Sciatic nerve (tissue), 2 donors: ENCODE measurements around the gene STAT1. TPM values are rescaled to one million over a fixed set of nuclear protein-coding genes. Genes with fewer than 3 reads are reported as not detected.
A peak's percentile ranks its signal among the peaks of the same experiment; 100 is the strongest.
"Not testable (repeated sequence)": the region's sequence is repeated elsewhere in the genome, so short reads cannot be mapped to it uniquely, and the experiment has no call there.

Source experiments
- ATAC-seq: fragments of 200-7000 bp; cut with Tn5 transposase; one replicate; pipeline ENCODE4 v1.9.1; 2020; ENCODE audit warnings: mild to moderate bottlenecking, moderate library complexity
- DNase-seq: peaks from one replicate; pipeline ENCODE4 v3.0.0-alpha.2; 2020; ENCODE audit warnings: low spot score
- intact Hi-C: fragments of 100-400 bp; cut with DNase I; formaldehyde crosslinking; loops from one replicate; pipeline ENCODE4 v1.14.2; 2022
- total RNA-seq: library from RNA; stranded (reverse); fragmentation: NEBNext Ultra II Directional; extraction: Animal tissue kit (Norgen Biotek cat#: 25700); gene quantifications from one replicate; pipeline ENCODE4 v1.2.1, GENCODE V29; 2021
- donor health status: DM: no; HTN: no; CAD: no.
- donor health status: DM: no; HTN: no; CAD: no.

STAT1 gene
- total RNA-seq, 1 donor from 2014 or later = 54.5 TPM

GRCh38 chr2:190972213-190972612 lies 41.8 kb downstream of the STAT1 start:
- DNase-seq (no peak), ATAC-seq (peak; percentile 33)
- intact Hi-C loops = no loop called here

GRCh38 chr2:190970873-190971506 lies 43.0 kb downstream of the STAT1 start:
- DNase-seq (no peak), ATAC-seq (peak; percentile 27)
- intact Hi-C loops = no loop called here

GRCh38 chr2:190970160-190970559 lies 43.8 kb downstream of the STAT1 start:
- ATAC-seq (no peak), DNase-seq (no peak)
- intact Hi-C loops = no loop called here

GRCh38 chr2:190968522-190968921 lies 45.4 kb downstream of the STAT1 start:
- no peak for ATAC-seq
- intact Hi-C loops = no loop called here
- no peak for DNase-seq

- intact Hi-C loops = no loop called here
- DNase-seq (no peak), ATAC-seq (no peak)
Observed at GRCh38 chr2:190965580-190966222, 48.3 kb downstream of the STAT1 start.

- intact Hi-C loops = no loop called here
- no peak for ATAC-seq
- no peak for DNase-seq
Observed at GRCh38 chr2:190964170-190964795, 49.7 kb downstream of the STAT1 start.

- intact Hi-C loops = no loop called here
- ATAC-seq (no peak), DNase-seq (no peak)
Observed at GRCh38 chr2:190963088-190963487, 50.9 kb downstream of the STAT1 start.

GRCh38 chr2:190961918-190962487 lies 52.0 kb downstream of the STAT1 start:
- intact Hi-C loops = no loop called here
- ATAC-seq (peak; percentile 53), DNase-seq (no peak)

- intact Hi-C loops, DNase-seq, ATAC-seq: not testable (repeated sequence)
Observed at GRCh38 chr2:190961117-190961516, 52.9 kb downstream of the STAT1 start.

- ATAC-seq = no peak
- intact Hi-C loops = no loop called here
Observed at GRCh38 chr2:190959911-190960788, 53.8 kb downstream of the STAT1 start.

GRCh38 chr2:190953257-190953656 lies 60.7 kb downstream of the STAT1 start:
- DNase-seq = no peak
- no peak for ATAC-seq
- intact Hi-C loops = no loop called here

More at GRCh38 chr2:190959911-190960788, 53.8 kb downstream of the STAT1 start:
- DNase-seq = no peak

- intact Hi-C loops = no loop called here
- ATAC-seq = no peak
Observed at GRCh38 chr2:190950566-190950991, 63.4 kb downstream of the STAT1 start.

GRCh38 chr2:190948671-190949070 lies 65.3 kb downstream of the STAT1 start:
- ATAC-seq (no peak), DNase-seq (no peak)
- intact Hi-C loops = no loop called here

More at GRCh38 chr2:190950566-190950991, 63.4 kb downstream of the STAT1 start:
- DNase-seq = no peak

GRCh38 chr2:190947711-190948251 lies 66.2 kb downstream of the STAT1 start:
- intact Hi-C loops = no loop called here
- peak; percentile 51 for ATAC-seq
- DNase-seq = no peak

GRCh38 chr2:190947141-190947540 lies 66.8 kb downstream of the STAT1 start:
- ATAC-seq (peak; percentile 38), DNase-seq (no peak)
- intact Hi-C loops = no loop called here

- DNase-seq (no peak), ATAC-seq (no peak)
- intact Hi-C loops = no loop called here
Observed at GRCh38 chr2:190943706-190944105, 70.3 kb downstream of the STAT1 start.

- DNase-seq (no peak), ATAC-seq (no peak)
- intact Hi-C loops = no loop called here
Observed at GRCh38 chr2:190942697-190943096, 71.3 kb downstream of the STAT1 start.

GRCh38 chr2:190941571-190941970 lies 72.4 kb downstream of the STAT1 start:
- no peak for ATAC-seq
- intact Hi-C loops = no loop called here
- DNase-seq = no peak

- no peak for ATAC-seq
- DNase-seq = no peak
- intact Hi-C loops = no loop called here
Observed at GRCh38 chr2:190940454-190940853, 73.5 kb downstream of the STAT1 start.
